HG03060 (cell line): ENCODE results near the gene TAS2R43.
A peak's percentile ranks its signal among the peaks of the same experiment; 100 is the strongest.
"Not testable (repeated sequence)": the region's sequence is repeated elsewhere in the genome, so short reads cannot be mapped to it uniquely, and the experiment has no call there.

Experiments used
- ATAC-seq: cut with Tn5 transposase; IDR thresholded peaks from one replicate; pipeline ENCODE4 v1.9.1; 2021; ENCODE audit warnings: low read depth, moderate number of reproducible peaks; ENCODE audit not compliant: unreplicated experiment

TAS2R43 gene

GRCh38 chr12:11092128-11092527, at the start of gene TAS2R43:
TSS of gene TAS2R43 (minus strand) at chr12:11092313. CDS start at chr12:11092229, 84 bp downstream.
- no peak for ATAC-seq

GRCh38 chr12:11136075-11136474, 44.0 kb upstream of the TAS2R43 start:
- ATAC-seq = no peak

- ATAC-seq = no peak
Measured at GRCh38 chr12:11134305-11134704, 42.2 kb upstream of the TAS2R43 start, which contains the start of gene TAS2R30. TSS of gene TAS2R30 (minus strand) at chr12:11134644. CDS start at chr12:11134244, 400 bp downstream.

- no peak for ATAC-seq
Measured at GRCh38 chr12:11133816-11134215, 41.7 kb upstream of the TAS2R43 start.

GRCh38 chr12:11133162-11133561, 41.0 kb upstream of the TAS2R43 start:
- ATAC-seq = no peak

- ATAC-seq = no peak
Measured at GRCh38 chr12:11130999-11131398, 38.9 kb upstream of the TAS2R43 start.

- ATAC-seq = no peak
Measured at GRCh38 chr12:11130382-11130781, 38.3 kb upstream of the TAS2R43 start.

- ATAC-seq = not testable (repeated sequence)
Measured at GRCh38 chr12:11114130-11114529, 22.0 kb upstream of the TAS2R43 start.

- ATAC-seq = not testable (repeated sequence)
Measured at GRCh38 chr12:11111213-11111612, 19.1 kb upstream of the TAS2R43 start.

- ATAC-seq = no peak
Measured at GRCh38 chr12:11108862-11109261, 16.7 kb upstream of the TAS2R43 start.

- no peak for ATAC-seq
Measured at GRCh38 chr12:11107719-11108118, 15.6 kb upstream of the TAS2R43 start.

GRCh38 chr12:11106288-11106687, 14.2 kb upstream of the TAS2R43 start:
- ATAC-seq = no peak

- no peak for ATAC-seq
Measured at GRCh38 chr12:11105546-11105945, 13.4 kb upstream of the TAS2R43 start.

- ATAC-seq = peak; percentile 73
Measured at GRCh38 chr12:11094910-11095309, 2.8 kb upstream of the TAS2R43 start.

GRCh38 chr12:11089246-11089645, 2.9 kb downstream of the TAS2R43 start:
- ATAC-seq = no peak

GRCh38 chr12:11085419-11085818, 6.7 kb downstream of the TAS2R43 start:
- peak; percentile 89 for ATAC-seq

- no peak for ATAC-seq
Measured at GRCh38 chr12:11081987-11082386, 10.1 kb downstream of the TAS2R43 start.

GRCh38 chr12:11078246-11078645, 13.9 kb downstream of the TAS2R43 start:
- no peak for ATAC-seq

- peak; percentile 53 for ATAC-seq
Measured at GRCh38 chr12:11075642-11076041, 16.5 kb downstream of the TAS2R43 start.

- ATAC-seq = no peak
Measured at GRCh38 chr12:11071414-11071813, 20.7 kb downstream of the TAS2R43 start.

- ATAC-seq = no peak
Measured at GRCh38 chr12:11070999-11071398, 21.1 kb downstream of the TAS2R43 start.

GRCh38 chr12:11069854-11070365, 22.2 kb downstream of the TAS2R43 start:
- ATAC-seq = no peak

- ATAC-seq = no peak
Measured at GRCh38 chr12:11067514-11067913, 24.6 kb downstream of the TAS2R43 start.
